Sciatic nerve (tissue), 2 donors: ENCODE results near the gene MLXIPL. TPM values are rescaled to one million over a fixed set of nuclear protein-coding genes. Genes with fewer than 3 reads are reported as not detected.

Experiments used
- ATAC-seq: fragments of 200-7000 bp; cut with Tn5 transposase; one replicate; pipeline ENCODE4 v1.9.1; 2020; ENCODE audit warnings: mild to moderate bottlenecking, moderate library complexity
- DNase-seq: peaks from one replicate; pipeline ENCODE4 v3.0.0-alpha.2; 2020; ENCODE audit warnings: low spot score
- intact Hi-C: fragments of 100-400 bp; cut with DNase I; formaldehyde crosslinking; loops from one replicate; pipeline ENCODE4 v1.14.2; 2022
- total RNA-seq: library from RNA; stranded (reverse); fragmentation: NEBNext Ultra II Directional; extraction: Animal tissue kit (Norgen Biotek cat#: 25700); gene quantifications from one replicate; pipeline ENCODE4 v1.2.1, GENCODE V29; 2021
- donor health status: DM: no; HTN: no; CAD: no.
- donor health status: DM: no; HTN: no; CAD: no.

The MLXIPL gene
- total RNA-seq, 1 donor from 2014 or later: 23.8 TPM

DNA sequence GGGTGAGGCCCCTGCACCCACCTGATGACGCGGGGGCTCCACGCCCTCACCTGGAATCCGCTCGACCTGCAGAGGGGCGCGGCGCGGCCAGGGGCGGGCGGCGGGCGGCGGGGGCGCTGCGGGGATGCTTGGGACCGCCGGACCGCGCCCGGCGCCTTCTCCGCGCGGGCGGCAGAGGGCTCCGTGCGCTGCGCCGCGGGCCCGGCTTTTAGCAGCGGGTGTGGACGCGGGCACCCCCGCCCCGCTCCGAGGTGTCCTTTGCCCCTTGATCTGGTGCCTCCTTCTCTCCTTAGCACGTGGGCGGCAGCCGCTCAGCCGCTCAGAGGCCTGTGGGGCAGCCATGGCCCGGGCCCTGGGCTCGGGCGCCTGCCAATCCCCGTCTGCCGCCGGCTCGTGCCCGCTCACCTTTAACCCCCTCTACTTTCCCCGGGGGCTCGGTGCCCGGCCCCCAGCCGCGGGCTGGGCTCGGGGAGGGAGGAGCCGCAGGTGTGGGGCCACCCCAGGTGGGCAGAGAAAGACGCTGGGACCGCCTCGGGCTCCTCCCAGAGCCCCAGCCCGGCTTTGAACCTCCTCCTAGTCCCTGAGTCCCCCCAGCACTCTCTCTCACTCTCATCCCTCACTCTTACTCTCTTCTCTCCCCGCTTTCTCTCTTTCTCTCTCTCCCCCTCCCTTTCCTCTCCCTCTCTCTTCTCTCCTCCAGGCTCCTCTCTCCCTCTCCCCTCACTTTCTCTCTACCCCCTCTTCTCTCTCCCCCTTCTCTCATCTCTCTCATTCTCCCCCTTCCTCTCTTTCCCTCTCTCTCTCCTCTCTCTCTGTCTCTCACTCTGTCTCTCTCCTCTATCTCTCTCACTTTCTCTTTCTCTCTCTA is 23.6 kb upstream of the MLXIPL start:
- intact Hi-C loops: no loop called here
- no peak for DNase-seq

DNA sequence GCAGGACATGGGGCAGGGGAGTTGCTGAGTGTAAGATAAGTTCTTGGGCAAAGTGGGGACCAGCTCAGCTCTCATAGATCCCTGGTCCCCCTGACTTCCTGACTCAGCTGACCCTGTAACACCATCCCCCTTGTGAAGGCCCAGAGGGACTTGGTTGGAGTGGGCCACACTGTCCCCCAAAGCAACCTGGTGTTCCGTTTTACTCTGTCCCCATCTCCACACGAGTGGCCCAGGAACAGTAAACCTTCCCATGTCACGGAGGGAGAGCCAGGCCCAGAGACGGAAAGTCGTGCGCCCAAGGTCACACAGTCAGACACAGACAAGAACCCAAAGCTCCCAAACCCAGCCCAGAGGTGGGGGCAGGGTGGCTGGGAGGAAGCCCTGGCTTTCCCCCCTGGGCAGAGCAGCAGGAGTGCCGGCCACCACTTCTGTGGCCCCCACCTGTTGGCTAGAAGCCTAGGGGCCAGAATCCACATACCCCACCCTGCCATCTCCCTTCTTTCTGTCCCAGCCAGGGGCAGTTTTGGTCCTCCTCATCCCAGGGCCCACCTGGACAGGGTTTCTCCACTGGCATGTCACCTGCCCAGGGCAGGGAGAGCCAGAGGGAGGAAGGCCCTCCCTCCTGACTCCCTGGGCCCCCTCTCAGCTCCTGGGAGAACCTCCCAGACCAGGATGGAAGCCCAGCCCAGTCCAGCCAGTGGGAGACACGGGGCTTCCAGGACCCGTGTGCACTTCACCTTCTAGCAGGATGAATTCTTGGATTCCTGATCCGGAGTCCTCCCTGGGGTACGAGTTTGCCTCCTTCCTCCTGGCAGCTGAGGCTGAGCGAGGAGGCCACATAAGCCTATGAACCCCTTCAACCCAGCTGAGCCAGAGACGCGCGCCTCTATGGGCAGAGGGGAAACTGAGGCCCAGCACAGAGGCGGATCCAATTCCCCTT is 22.7 kb upstream of the MLXIPL start:
- ATAC-seq (no peak), DNase-seq (no peak)
- intact Hi-C loops: no loop called here

More for the DNA sequence above, 23.6 kb upstream of the MLXIPL start:
- peak; percentile 56 for ATAC-seq

DNA sequence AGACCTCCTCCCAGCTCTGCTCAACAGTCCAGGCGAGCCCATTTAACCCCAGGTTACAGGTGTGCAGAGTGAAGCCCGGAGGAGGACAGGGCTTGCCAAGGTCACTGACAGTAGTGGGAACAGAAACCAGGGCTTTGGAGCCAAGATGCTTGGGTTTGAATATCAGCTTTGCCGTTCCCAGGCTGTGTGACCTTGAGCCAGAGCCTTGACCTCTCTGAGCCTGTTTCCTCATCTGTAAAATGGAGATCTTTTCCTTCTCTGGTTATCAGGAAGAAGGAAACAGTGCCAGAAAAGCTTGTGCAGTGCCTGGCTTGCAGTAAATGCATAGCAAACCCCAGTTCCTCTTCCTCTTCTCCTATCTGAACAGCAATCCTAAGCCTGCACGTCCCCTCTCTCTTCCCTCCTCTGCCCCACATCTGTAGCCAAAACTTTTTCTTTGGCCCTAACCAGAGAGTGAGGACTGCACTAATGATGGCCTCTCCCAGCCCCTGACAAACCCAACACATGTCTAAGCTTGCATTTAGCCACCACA is 21.4 kb upstream of the MLXIPL start:
- ATAC-seq (no peak), DNase-seq (no peak)
- intact Hi-C loops: no loop called here

DNA sequence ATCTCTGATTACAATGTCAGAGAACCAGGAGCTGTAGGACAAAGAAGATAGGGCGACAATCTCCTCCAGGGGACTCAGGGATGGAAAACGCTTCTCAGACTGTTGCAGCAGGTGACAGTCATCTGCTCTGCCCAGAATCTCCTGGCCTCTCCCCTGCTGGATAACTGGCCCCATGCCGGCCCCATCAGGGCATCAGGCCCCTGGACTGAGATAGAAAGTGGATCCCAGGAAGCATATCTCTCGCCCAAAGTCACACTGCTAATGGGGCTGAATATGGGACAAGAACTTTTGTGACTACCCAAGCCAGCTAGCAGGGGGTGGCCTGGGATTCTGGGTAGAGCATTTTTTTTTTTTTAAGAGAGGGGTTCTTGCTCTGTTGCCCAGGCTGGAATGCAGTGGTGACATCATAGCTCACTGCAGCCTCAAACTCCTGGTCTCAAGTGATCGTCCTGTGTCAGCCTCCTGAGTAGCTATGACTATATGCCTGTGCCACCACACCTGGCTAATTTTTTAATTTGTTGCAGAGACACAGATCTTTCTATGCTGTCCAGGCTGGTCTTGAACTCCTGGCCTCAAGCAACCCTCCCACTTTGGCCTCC is 20.5 kb upstream of the MLXIPL start:
- ATAC-seq (no peak), DNase-seq (no peak)
- intact Hi-C loops: no loop called here

- intact Hi-C loops: no loop called here
- ATAC-seq (no peak), DNase-seq (no peak)
These were observed 18.5 kb upstream of the MLXIPL start for GRCh38 chr7:73642834-73643233.

- intact Hi-C loops: no loop called here
- ATAC-seq (no peak), DNase-seq (no peak)
These were observed 14.6 kb upstream of the MLXIPL start for GRCh38 chr7:73638911-73639310.

- no peak for DNase-seq
- intact Hi-C loops: no loop called here
- ATAC-seq: no peak
These were observed 11.3 kb upstream of the MLXIPL start for GRCh38 chr7:73635428-73636200.

DNA sequence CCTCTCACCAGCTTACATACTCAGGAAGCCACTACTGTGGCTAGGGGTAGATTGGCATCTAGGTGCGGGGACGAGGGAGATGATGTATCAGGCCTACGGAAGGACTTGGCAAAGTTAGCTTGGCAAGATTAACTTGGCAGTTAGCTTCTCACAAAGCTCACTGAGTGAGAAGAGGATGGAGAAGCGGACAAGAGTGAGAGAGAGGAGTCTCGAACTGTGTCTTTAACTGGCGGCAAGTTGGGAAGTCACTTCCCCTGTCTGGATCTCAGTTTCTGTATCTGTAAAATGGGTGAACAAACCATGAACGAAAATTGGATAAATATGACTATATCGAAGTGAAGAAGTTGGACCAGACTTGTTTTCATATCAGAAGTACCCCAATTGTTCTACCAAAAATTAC is 9.5 kb upstream of the MLXIPL start:
- DNase-seq: no peak
- intact Hi-C loops: no loop called here
- ATAC-seq: no peak

GRCh38 chr7:73633323-73633722 is 9.0 kb upstream of the MLXIPL start:
- intact Hi-C loops: no loop called here
- ATAC-seq: no peak
- no peak for DNase-seq

- DNase-seq (no peak), ATAC-seq (no peak)
- intact Hi-C loops: no loop called here
These were observed 7.2 kb upstream of the MLXIPL start for GRCh38 chr7:73631558-73631957.

DNA sequence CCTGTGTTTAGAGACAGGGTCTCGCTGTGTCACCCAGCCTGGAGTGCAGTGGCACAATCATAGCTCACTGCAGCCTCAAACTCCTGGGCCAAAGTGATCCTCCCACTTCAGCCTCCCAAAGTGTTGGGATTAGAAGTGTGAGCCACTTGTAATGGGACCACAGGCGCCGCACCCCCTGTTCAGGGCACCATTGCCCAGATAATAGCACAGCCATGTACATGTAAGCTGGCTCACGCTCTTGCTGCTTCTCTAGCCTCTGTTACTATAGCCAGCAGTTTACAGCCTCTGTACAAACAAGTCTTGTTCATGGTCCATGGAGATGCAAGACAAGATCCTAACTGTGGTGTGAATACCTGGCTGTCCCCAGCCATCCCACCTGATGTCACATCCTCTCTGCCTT is 4.2 kb upstream of the MLXIPL start:
- ATAC-seq: no peak
- DNase-seq: no peak
- intact Hi-C loops: no loop called here

DNA sequence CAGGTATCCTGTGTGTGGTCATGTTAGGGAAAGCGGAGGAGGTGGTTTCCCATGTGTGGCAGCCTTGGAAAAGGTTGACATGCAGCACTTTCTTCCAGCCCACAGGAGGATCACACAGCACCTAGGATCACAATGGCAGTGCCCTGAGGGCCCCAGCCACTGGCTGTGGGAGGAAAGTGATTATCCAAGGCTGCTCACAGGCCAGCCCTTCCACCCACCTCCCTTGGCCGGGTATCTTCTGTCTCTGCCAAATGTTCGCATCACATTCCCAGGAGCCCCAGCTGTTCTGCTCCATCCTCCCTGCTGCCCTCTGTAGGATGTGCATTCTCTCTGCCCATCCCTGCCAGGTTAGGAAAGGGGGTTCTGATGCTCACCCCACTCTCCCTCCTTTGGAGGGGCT is 2.5 kb upstream of the MLXIPL start:
- intact Hi-C loops: loop anchor here (1.0 kb wide), 1 partner anchor 32 kb away; no protein-coding TSS in a partner anchor
- ATAC-seq (no peak), DNase-seq (no peak)

DNA sequence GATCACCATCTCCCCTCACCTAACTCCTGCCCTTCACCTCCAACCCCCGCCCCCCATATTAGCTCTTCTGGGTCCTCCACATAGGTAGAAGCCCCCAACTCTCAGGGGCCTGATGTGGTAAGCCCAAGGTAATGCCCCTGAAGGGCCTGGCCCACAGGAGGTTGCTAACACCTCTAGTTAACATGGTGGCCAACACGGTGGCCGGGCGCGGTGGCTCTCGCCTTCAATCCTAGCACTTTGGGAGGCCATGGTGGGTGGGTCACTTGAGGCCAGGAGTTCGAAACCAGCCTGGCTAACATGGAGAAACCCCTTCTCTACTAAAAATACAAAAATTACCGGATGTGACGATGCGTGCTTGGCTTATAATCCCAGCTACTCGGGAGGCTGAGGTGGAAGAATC is 954 bp upstream of the MLXIPL start:
- intact Hi-C loops: no loop called here
- no peak for ATAC-seq
- no peak for DNase-seq

DNA sequence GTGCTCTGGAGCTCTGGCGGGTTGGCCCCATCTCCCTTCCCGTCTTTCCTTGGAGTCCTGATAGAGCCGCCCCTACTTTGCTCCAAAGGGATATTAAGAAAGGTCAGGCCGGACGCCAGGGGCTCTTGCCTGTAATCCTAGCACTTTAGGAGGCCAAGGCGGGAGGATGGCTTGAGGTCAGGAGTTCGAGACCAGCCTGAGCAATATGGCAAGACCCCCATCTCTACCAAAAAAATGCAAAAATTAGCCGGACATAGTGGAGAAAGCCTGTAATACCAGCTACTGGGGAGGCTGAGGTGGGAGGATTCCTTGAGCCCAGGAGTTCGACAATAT is 313 bp upstream of the MLXIPL start:
- no peak for ATAC-seq
- intact Hi-C loops: no loop called here

GRCh38 chr7:73622909-73623797 is 1.2 kb downstream of the MLXIPL start:
- ATAC-seq (peak; percentile 73), DNase-seq (no peak)
- intact Hi-C loops: no loop called here

More for the DNA sequence above, 313 bp upstream of the MLXIPL start:
- no peak for DNase-seq

GRCh38 chr7:73622527-73622908 is 1.8 kb downstream of the MLXIPL start:
- intact Hi-C loops: no loop called here
- no peak for ATAC-seq

DNA sequence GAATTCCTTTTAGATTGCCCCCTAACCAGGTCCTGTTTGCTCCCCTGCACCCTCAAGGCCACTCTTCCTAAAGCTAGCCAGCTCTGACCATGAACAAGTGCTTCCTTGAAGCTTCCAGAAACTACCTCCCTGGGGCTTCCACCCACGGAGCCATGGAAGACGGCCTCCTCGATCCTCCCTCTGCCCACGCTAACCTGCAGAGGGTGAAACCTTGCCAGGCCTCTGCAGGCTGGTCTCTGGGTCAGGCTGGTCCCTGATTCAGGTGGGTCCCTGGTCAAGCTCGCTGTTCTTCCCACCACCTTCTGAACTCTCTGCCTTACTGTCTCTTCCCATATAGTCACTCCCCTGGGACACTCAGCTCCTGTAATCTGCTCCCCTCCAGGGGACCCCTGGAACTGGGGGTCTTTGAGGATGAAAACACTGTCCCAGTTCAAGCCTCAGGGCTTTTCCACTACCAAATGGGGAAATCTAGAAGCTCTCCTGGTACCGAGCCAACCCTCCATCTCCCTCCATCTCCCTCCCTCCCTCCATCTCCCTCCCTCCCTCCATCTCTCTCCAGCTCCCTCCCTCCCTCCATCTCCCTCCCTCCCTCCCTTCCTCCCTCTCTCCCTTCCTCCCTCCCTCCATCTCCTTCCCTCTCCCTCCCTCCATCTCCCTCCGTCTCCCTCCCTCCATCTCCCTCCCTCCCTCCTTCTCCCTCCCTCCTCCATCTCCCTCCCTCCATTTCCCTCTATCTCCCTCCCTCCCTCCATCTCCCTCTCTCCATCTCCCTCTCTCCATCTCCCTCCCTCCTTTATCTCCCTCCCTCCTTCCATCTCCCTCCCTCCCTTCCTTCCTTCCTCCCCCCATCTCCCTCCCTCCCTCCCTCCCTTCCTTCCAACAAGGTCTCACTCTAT is 2.9 kb downstream of the MLXIPL start:
- no peak for DNase-seq
- intact Hi-C loops: no loop called here
- ATAC-seq: no peak

More at GRCh38 chr7:73622527-73622908, 1.8 kb downstream of the MLXIPL start:
- DNase-seq: no peak
